Fibroblast of lung (primary cell): ENCODE data around the gene CAB39L. TPM values are rescaled to one million over a fixed set of nuclear protein-coding genes. Genes with fewer than 3 reads are reported as not detected.

ENCODE experiments used
- DNase-seq, 2 donors: peaks; one replicate each; pipeline versions ENCODE4 v3.0.0 to v3.0.0-alpha.2; 2010; ENCODE audit warnings: low read depth in 2 of 2
- H2AFZ ChIP-seq: 2 replicates; pipeline ENCODE4 v1.5.1; 2012; ENCODE audit warnings: low read length, control low read depth, inconsistent platforms
- H3K27ac ChIP-seq: 2 replicates; pipeline ENCODE4 v1.5.1; 2011; ENCODE audit warnings: low read length, control low read depth; ENCODE audit not compliant: insufficient read depth
- H3K27me3 ChIP-seq: 2 replicates; pipeline ENCODE4 v1.5.1; 2011; ENCODE audit warnings: mild to moderate bottlenecking, low read length; ENCODE audit not compliant: control insufficient read depth, insufficient read depth
- H3K36me3 ChIP-seq: 2 replicates; pipeline ENCODE4 v1.5.1; 2011; ENCODE audit warnings: low read length; ENCODE audit not compliant: control insufficient read depth, insufficient read depth
- H3K4me1 ChIP-seq: 2 replicates; pipeline ENCODE4 v1.5.1; 2011; ENCODE audit warnings: low read length; ENCODE audit not compliant: control insufficient read depth, insufficient read depth; ENCODE audit errors: extremely low read depth
- H3K4me2 ChIP-seq: 2 replicates; pipeline ENCODE4 v1.5.1; 2011; ENCODE audit warnings: low read length, control low read depth; ENCODE audit not compliant: insufficient read depth; ENCODE audit errors: extremely low read depth
- H3K4me3 ChIP-seq, 4 experiments: fragments of 200-600 bp in 1 of 4; sonication (generic) in 1 of 4; replicated peaks in 1 of 4; 2 replicates each; pipeline ENCODE4 v1.5.1; 2011 to 2016; ENCODE audit warnings: low read length in 4 of 4, low read depth in 3 of 4, mild to moderate bottlenecking in 3 of 4, control low read depth in 2 of 4, inconsistent platforms in 1 of 4, mixed read lengths in 1 of 4; ENCODE audit not compliant: insufficient read depth in 1 of 4; ENCODE audit errors: control extremely low read depth in 1 of 4
- H3K79me2 ChIP-seq: 2 replicates; pipeline ENCODE4 v1.5.1; 2012; ENCODE audit warnings: mild to moderate bottlenecking, low read length, inconsistent platforms; ENCODE audit not compliant: control insufficient read depth, insufficient read depth
- H3K9ac ChIP-seq: 2 replicates; pipeline ENCODE4 v1.5.1; 2011; ENCODE audit warnings: mild to moderate bottlenecking, low read length, control low read depth; ENCODE audit not compliant: insufficient read depth
- H3K9me3 ChIP-seq: 2 replicates; pipeline ENCODE4 v1.5.1; 2012; ENCODE audit warnings: low read depth, low read length; ENCODE audit not compliant: control insufficient read depth, insufficient read depth
- H4K20me1 ChIP-seq: 2 replicates; pipeline ENCODE4 v1.5.1; 2011; ENCODE audit warnings: low read length; ENCODE audit not compliant: control insufficient read depth, insufficient read depth; ENCODE audit errors: extremely low read depth
- CTCF ChIP-seq, 2 donors: IDR thresholded peaks in 1 of 2; conservative IDR thresholded peaks in 1 of 2; 1 replicate in 1 of 2; 2 replicates in 1 of 2; pipeline ENCODE4 v1.5.1; 2011 to 2012; ENCODE audit warnings: low read length in 2 of 2, control low read depth in 1 of 2, inconsistent platforms in 1 of 2, low read depth in 1 of 2, mild to moderate bottlenecking in 1 of 2
- EZH2 ChIP-seq: IDR thresholded peaks from 2 replicates; pipeline ENCODE4 v1.5.1; 2012; ENCODE audit warnings: low read length, control low read depth, mild to moderate bottlenecking; ENCODE audit errors: missing control alignments
- polyA plus RNA-seq, 2 donors: library from polyadenylated mRNA; depleted of rRNA in 1 of 2; stranded (reverse) in 1 of 2; unstranded in 1 of 2; fragments of >200 nt; gene quantifications; 2 replicates each; pipeline ENCODE4 v1.2.1, GENCODE V29; 2011 to 2012; ENCODE audit warnings: missing spikeins in 1 of 2
- total RNA-seq: library from RNA; depleted of rRNA; stranded (reverse); fragments of >200 nt; gene quantifications from 2 replicates; pipeline ENCODE4 v1.2.1, GENCODE V29; 2014

The CAB39L gene
- total and polyA plus RNA-seq, 2 donors (not counting 1 experiment from before 2014, with no cell fraction given), result 9.4 to 13.0 TPM

DNA sequence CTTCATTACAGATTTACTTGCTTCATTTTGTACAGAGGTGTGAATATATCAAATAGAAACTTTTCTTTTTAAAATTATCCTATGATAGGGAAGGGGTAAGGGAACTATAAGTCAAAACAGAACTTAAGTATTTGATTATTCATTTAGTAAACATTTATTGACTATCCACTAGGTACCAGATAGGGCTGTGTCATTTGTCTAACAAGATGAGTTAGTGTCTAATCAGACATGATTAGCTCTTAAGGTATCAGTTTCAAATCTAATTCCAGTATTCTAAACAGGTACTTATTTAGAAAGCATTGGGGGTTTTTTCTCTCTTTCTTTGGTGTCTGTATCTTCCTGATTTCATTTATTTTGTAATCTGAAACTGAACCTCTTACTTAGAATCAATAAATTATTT lies 164.0 kb downstream of the CAB39L start:
- Histone ChIP-seq H3K4me1 (no peaks in the 10 kb centered on the region), H3K36me3 (no peaks in the 10 kb centered on the region), H3K9me3 (no peaks in the 10 kb centered on the region), H3K4me2 (no peak overlapping the region), H4K20me1 (no peaks in the 10 kb centered on the region), H2AFZ (no peak overlapping the region), H3K9ac (no peak overlapping the region), H3K79me2 (no peaks in the 10 kb centered on the region), H3K27ac (no peak overlapping the region), H3K4me3 (no peak overlapping the region), H3K27me3 (no peaks in the 10 kb centered on the region)
- TF ChIP-seq EZH2 (no peak), CTCF (conservative IDR thresholded peaks at IDR 0.05 in 1 of 2, IDR thresholded peaks at IDR 0.05 in 1 of 2; ENCODE audit: low read depth in 1 of 2, low read length in 2 of 2) (no peak)
- no peak for DNase-seq

DNA sequence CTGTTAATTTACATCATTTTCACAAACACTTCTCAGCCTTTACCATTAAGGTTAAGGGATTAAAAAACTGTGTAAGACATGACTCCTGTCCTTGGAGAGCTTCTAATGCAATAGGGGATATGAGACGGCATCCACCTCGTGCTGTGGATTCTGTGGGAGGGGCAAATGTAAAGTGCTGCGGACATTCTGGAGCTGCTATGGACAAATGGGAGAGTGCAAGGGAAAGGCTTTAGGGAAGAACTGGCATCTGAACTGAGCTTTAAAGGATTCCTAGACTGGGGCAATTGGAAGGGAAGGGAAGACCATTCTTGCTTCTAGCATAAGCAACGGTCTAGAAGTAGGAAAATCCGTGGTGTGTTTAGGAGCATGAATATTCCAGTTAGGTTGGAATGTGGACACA lies 164.8 kb downstream of the CAB39L start:
- H3K4me2 ChIP-seq, result no peak overlapping the region
- H3K9ac ChIP-seq, result no peak overlapping the region
- H3K4me1 ChIP-seq, result no peaks in the 10 kb centered on the region
- no peaks in the 10 kb centered on the region for H3K9me3 ChIP-seq
- no peak overlapping the region for H2AFZ ChIP-seq
- TF ChIP-seq CTCF (conservative IDR thresholded peaks at IDR 0.05 in 1 of 2, IDR thresholded peaks at IDR 0.05 in 1 of 2; ENCODE audit: low read depth in 1 of 2, low read length in 2 of 2), result no peak
- TF ChIP-seq EZH2, result no peak
- H3K36me3 ChIP-seq, result no peaks in the 10 kb centered on the region
- no peaks in the 10 kb centered on the region for H3K27me3 ChIP-seq
- H3K4me3 ChIP-seq, result no peak overlapping the region
- H3K79me2 ChIP-seq, result no peaks in the 10 kb centered on the region
- no peak for DNase-seq
- H3K27ac ChIP-seq, result no peak overlapping the region
- no peaks in the 10 kb centered on the region for H4K20me1 ChIP-seq

DNA sequence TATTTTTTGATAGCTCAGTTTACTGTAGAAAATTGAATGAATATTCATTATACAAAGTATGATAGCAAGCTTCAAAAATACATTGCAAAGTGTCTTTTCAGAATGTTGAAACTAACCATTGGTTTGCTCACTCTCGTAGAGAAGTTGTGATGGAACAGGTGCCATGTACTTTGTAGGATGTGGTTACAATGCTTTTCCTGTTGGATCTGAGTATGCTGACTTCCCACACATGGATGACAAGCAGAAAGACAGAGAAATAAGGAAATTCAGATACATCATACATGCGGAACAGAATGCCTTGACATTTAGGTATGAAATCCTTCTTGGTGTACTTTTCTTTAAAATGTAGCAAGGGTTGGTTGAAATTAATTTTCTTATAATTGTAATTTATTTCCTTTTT lies 165.7 kb downstream of the CAB39L start:
- TF ChIP-seq EZH2, result no peak
- TF ChIP-seq CTCF (conservative IDR thresholded peaks at IDR 0.05 in 1 of 2, IDR thresholded peaks at IDR 0.05 in 1 of 2; ENCODE audit: low read depth in 1 of 2, low read length in 2 of 2), result no peak
- no peaks in the 10 kb centered on the region for H4K20me1 ChIP-seq

More for the DNA sequence above, 165.7 kb downstream of the CAB39L start:
- no peaks in the 10 kb centered on the region for H3K4me1 ChIP-seq
- H3K9ac ChIP-seq, result no peak overlapping the region
- H3K36me3 ChIP-seq, result no peaks in the 10 kb centered on the region
- H3K9me3 ChIP-seq, result no peaks in the 10 kb centered on the region
- DNase-seq, result no peak
- no peak overlapping the region for H3K4me3 ChIP-seq
- no peaks in the 10 kb centered on the region for H3K27me3 ChIP-seq
- no peak overlapping the region for H2AFZ ChIP-seq
- H3K4me2 ChIP-seq, result no peak overlapping the region
- no peaks in the 10 kb centered on the region for H3K79me2 ChIP-seq
- H3K27ac ChIP-seq, result no peak overlapping the region
